Ovary (tissue), 3 donors: ENCODE results near the gene ODAD4.

Experiments
- POLR2A ChIP-seq: fragments of 450-650 bp; IDR thresholded peaks from one replicate; pipeline ENCODE4 v1.6.1; 2017; ENCODE audit warnings: antibody characterized with exemption, mild to moderate bottlenecking, moderate library complexity
- TF ChIP-seq, protein P1 (sequence below), 3 donors: fragments of 450-650 bp in 2 of 3; fragments of 200-600 bp in 1 of 3; IDR thresholded peaks; one replicate each; pipeline versions ENCODE4 v1.5.1 to v1.8.0; 2016 to 2022; ENCODE audit warnings: antibody characterized with exemption in 3 of 3, mild to moderate bottlenecking in 1 of 3
- donor health status: DM: no; HTN: no; CAD: no.

DNA sequence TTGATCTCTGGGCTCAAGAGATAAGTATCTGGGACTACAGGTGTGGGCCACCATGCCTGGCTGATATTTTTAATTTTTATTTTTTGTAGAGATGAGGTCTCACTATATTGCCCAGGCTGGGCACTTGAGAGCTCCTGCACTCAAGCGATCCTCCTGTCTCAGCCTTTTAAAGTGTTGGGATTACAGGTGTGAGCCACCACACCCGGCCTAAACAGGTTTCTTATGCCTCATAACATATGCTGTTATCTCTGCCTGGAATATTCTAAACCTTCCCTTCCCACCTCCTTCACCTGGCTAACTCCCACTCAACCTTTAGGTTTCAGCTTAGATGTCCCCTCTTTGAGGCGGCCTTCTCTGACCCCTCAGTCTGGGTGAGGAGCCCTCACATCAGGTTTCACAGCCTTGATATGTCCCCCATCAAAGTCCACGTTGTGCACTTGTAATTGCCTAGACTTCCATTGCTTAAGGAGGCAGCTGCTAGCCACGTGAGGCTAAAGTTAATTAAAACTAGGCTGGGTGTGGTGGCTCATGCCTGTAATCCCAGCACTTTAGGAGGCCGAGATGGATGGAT lies 27.5 kb downstream of the ODAD4 start:
- TF ChIP-seq POLR2A = no peak
- TF ChIP-seq, protein P1, sequence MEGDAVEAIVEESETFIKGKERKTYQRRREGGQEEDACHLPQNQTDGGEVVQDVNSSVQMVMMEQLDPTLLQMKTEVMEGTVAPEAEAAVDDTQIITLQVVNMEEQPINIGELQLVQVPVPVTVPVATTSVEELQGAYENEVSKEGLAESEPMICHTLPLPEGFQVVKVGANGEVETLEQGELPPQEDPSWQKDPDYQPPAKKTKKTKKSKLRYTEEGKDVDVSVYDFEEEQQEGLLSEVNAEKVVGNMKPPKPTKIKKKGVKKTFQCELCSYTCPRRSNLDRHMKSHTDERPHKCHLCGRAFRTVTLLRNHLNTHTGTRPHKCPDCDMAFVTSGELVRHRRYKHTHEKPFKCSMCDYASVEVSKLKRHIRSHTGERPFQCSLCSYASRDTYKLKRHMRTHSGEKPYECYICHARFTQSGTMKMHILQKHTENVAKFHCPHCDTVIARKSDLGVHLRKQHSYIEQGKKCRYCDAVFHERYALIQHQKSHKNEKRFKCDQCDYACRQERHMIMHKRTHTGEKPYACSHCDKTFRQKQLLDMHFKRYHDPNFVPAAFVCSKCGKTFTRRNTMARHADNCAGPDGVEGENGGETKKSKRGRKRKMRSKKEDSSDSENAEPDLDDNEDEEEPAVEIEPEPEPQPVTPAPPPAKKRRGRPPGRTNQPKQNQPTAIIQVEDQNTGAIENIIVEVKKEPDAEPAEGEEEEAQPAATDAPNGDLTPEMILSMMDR (IDR thresholded peaks at IDR 0.05) = no peak
